Astrocyte of the cerebellum (primary cell): ENCODE results near the gene ARID1B.

Experiments used
- DNase-seq: peaks from one replicate; pipeline ENCODE4 v3.0.0-alpha.2; 2011; ENCODE audit warnings: low read depth
- H3K4me3 ChIP-seq: 2 replicates; pipeline ENCODE4 v1.5.1; 2011; ENCODE audit warnings: mild to moderate bottlenecking, low read depth, low read length, moderate library complexity
- CTCF ChIP-seq: IDR thresholded peaks from 2 replicates; pipeline ENCODE4 v1.5.1; 2012; ENCODE audit warnings: low read length, low read depth, moderate library complexity, mild to moderate bottlenecking; ENCODE audit errors: missing control alignments
- in situ Hi-C: cut with HindIII; loops from 2 replicates; pipeline ENCODE4 v1.10.0; 2017; ENCODE audit warnings: low sequenced_read_pairs

The ARID1B gene

DNA sequence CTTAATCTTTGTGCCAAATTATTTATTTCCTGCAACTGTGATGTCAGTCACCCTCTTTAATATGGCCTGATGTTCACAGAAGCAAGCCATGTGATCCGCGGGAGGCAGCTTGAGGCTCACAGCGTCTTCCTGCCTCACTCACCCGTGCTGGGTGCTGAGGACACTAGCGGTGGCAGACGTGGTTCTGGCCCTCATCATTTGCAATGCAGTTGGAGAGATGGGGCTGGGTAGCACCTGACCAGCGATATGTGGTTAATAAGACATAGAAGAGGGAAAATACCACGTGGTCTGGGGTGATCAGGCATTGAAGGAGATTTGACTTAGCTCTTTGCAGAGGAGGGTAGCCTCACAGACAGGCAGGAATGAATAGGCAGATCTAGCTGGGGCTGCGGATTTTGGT is 281.4 kb downstream of the ARID1B start:
- in situ Hi-C loops: no loop called here
- TF ChIP-seq CTCF: no peak
- no peak overlapping the region for H3K4me3 ChIP-seq
- no peak for DNase-seq

GRCh38 chr6:157059781-157060180 is 282.6 kb downstream of the ARID1B start:
- no peak overlapping the region for H3K4me3 ChIP-seq
- no peak for TF ChIP-seq CTCF
- DNase-seq: no peak
- in situ Hi-C loops: no loop called here

- TF ChIP-seq CTCF: no peak
- no peak overlapping the region for H3K4me3 ChIP-seq
- DNase-seq: peak; percentile 63
- in situ Hi-C loops: no loop called here
These were observed 283.3 kb downstream of the ARID1B start for GRCh38 chr6:157060440-157060952.

DNA sequence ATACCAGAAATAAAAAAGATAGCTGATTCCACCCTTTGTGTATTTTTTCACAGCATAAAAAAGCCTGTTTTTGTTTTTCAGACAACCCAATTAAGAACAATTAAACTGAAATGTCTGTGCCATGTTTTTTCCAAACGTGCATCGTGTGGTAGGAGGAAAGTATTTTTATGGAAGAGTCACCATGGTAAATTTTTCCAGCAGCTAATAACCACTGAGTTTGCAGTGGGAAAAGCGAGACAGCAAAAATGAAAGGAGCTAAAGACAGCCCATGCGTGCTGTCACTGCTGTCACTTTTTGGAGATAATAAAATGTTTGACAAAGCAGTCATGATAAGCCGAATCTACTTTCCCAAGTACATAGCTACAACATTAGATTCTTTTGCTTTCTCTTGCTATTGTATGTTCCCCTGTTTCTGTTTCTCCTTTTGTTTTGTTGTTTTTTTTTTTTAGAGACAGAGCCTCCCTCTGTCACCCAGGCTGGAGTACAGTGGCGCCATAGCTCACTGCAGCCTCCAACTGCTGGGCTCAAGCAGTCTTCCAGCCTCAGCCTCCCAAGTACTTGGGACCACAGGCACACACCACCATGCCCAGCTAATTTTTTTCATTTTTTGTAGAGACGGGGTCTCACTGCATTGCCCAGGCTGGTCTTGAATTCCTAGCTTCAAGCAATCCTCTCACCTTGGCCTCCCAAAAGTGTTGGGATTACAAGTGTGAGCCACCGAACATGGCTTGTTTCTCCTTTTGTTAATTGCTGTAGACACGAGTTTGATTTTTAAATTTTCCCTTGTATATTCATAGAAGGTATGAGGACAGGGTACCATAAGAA is 284.8 kb downstream of the ARID1B start:
- in situ Hi-C loops: no loop called here
- no peak for TF ChIP-seq CTCF
- H3K4me3 ChIP-seq: no peak overlapping the region
- DNase-seq: no peak

DNA sequence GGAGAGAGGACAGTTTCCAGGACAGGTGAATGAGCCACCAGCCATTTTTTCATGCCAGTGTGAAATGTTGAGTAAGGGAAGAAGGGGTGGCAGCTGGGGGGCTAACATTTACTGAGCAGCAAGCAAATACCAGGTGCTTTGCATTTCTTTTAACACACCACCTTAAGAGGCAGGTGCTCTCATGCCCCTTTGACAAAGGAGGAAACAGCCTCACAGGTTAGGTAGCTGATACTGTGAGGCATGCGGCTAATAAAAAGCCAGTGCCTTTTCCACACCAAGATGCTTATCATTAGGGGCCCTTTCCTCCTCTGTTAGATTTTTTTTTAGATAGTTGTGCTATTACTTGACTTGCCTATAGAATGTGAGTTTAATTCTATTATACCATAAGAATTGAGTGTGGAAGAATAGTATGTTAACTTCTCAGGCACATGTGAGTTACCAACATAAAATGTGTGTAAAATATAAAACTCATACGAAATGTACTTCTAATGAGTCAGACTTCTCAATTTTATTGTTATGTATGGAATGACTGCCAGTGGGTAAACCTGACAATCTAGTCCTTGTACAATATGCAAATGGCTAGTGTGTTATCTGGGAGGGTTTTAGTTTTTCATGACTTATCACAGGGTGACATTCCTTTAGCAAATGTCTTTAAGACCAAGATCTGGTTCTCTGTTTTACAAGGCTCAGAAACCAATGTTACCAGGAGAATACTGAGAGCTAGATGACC is 286.2 kb downstream of the ARID1B start:
- no peak for DNase-seq
- in situ Hi-C loops: no loop called here
- TF ChIP-seq CTCF: no peak
- no peak overlapping the region for H3K4me3 ChIP-seq

- H3K4me3 ChIP-seq: no peak overlapping the region
- TF ChIP-seq CTCF: no peak
- DNase-seq: no peak
- in situ Hi-C loops: no loop called here
These were observed 286.7 kb downstream of the ARID1B start for GRCh38 chr6:157063923-157064322.
